GM19468 (cell line): Measurements from ENCODE around the gene ZBTB5.
"Not testable (repeated sequence)": the region's sequence is repeated elsewhere in the genome, so short reads cannot be mapped to it uniquely, and the experiment has no call there.

ENCODE experiments used
- ATAC-seq: cut with Tn5 transposase; IDR thresholded peaks from one replicate; pipeline ENCODE4 v1.9.1; 2021; ENCODE audit warnings: mild to moderate bottlenecking, moderate library complexity, moderate number of reproducible peaks; ENCODE audit not compliant: unreplicated experiment; ENCODE audit errors: extremely low read depth

Gene ZBTB5

DNA sequence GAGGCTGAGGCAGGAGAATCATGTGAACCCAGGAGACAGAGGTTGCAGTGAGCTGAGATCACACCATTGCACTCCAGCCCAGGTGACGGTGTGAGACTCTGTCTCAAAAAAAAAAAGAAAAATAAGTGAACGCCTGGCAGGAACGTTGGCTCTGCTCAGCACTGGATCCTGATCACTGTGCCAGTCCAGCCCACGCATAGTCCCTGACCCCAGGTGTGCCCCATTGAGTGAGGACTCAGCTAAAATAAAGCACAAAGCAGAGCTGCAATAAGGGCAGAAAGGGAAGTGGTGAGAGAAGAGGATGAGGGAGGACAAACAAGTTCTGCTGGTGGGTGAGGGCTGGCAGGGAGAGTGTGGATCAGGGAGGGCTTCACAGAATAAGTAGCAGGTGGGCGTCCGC is 38.4 kb downstream of the ZBTB5 start:
- ATAC-seq: no peak

- not testable (repeated sequence) for ATAC-seq
Measured at GRCh38 chr9:37426431-37426830, 38.8 kb downstream of the ZBTB5 start.

GRCh38 chr9:37425298-37425752 is 39.9 kb downstream of the ZBTB5 start:
- ATAC-seq: no peak

DNA sequence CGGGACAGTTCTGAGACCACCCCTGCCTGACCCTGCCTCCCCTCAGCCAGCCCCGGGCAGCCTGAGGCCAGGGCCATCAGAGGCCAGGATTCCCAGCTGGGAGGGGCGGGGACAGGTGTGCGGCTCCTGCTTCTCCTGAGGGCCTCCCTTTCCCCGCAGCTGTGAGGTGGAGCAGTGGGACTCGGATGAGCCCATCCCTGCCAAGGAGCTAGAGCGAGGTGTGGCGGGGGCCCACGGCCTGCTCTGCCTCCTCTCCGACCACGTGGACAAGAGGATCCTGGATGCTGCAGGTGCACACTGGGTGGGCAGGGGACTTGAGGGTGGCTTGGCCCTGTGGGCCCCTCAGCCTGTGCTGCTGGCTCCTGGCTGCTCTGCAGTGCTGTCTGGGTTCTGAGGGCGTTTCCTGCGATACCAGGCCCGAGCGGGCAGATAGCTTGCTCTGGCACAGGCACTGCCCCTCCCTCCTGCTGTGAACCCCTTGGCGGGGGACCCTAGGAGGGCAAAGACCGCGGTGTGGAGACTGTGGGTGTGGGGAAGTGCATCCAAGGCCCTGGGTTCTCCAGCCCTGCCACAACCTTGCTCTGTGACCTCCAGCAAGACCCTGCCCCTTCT is 40.5 kb downstream of the ZBTB5 start:
- ATAC-seq: no peak

- no peak for ATAC-seq
Measured at GRCh38 chr9:37424204-37424685, 41.0 kb downstream of the ZBTB5 start.

DNA sequence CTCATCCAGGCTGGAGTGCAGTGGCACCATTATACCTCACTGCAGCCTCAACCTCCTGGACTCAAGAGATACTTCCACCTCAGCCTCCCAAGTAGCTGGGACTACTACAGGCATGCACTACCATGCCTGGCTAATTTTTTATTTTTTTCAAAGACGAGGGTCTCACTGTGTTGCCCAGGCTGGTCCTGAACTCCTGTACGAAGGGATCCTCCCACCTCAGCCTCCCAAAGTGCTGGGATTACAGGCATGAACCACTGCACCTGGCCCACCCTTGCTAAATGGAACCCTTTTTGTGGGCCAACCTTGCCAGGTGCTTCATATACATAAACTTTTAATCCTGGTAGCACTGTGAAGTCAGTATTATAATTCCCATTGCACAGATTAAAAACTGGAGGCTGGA is 41.7 kb downstream of the ZBTB5 start:
- no peak for ATAC-seq

GRCh38 chr9:37422289-37423104 is 42.8 kb downstream of the ZBTB5 start, which contains the start of gene GRHPR:
Gene GRHPR (plus strand): TSS chr9:37422696. CDS start chr9:37422751, 55 bp downstream.
- ATAC-seq: peak; percentile 64

- ATAC-seq: no peak
Measured at GRCh38 chr9:37421914-37422288, 43.3 kb downstream of the ZBTB5 start.

DNA sequence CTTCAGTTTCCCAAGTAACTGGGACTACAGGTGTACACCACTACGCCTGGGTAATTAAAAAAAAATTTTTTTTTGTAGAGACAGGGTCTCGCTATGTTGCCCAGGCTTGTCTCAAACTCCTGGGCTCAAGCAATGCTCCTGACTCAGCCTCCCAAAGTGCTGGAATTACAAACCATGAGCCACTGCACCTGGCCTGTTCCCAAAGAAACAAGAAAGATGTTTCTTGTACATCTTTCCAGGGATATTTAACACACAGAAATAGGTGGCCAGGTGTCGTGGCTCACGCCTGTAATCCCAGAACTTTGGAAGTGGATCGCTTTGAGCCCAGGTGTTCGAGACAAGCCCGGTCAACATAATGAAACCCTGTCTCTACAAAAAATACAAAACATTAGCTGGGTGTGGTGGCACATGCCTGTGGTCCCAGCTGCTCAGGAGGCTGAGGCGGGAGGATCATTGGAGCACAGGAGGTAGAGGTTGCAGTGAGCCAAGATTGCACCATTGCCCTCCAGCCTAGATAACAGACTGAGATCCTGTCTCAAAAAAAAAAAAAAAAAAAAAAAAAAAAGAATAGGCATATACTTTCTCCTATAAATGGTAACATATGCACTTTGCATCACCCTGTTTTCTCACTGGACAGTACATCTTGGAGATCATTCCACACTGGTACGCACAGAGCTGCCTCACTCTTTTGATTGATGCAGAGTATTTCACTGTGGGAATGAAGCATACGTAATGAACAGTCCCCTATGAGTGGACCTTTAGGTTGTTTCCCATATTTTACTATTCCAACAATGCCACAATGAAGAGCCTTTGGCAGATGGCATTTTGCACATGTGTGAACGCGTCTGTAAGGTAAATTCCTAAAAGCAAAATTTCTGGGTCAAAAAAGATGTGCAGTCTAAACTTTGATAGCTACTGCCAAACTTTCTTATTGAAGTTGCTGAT is 44.7 kb downstream of the ZBTB5 start:
- ATAC-seq: no peak

DNA sequence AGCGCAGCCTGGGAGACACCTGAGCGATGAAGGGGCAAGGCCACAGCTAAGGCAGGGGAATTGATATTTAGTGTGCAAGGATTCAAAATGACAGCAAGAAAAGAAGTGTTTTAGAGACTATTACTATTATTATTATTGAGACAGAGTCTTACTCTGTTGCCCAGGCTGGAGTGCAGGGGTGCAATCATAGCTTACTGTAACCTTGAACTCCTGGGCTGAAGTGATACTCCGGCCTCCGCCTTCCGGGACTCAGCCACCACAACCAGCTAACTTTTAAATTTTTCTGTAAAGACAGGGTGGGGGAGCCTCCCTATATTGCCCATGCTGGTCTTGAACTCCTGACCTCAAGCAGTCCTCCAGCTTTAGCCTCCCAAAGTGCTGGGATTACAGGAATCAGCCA is 46.0 kb downstream of the ZBTB5 start:
- no peak for ATAC-seq

GRCh38 chr9:37417857-37418618 is 47.2 kb downstream of the ZBTB5 start:
- ATAC-seq: no peak

- ATAC-seq: no peak
Measured at GRCh38 chr9:37417252-37417803, 47.9 kb downstream of the ZBTB5 start.

DNA sequence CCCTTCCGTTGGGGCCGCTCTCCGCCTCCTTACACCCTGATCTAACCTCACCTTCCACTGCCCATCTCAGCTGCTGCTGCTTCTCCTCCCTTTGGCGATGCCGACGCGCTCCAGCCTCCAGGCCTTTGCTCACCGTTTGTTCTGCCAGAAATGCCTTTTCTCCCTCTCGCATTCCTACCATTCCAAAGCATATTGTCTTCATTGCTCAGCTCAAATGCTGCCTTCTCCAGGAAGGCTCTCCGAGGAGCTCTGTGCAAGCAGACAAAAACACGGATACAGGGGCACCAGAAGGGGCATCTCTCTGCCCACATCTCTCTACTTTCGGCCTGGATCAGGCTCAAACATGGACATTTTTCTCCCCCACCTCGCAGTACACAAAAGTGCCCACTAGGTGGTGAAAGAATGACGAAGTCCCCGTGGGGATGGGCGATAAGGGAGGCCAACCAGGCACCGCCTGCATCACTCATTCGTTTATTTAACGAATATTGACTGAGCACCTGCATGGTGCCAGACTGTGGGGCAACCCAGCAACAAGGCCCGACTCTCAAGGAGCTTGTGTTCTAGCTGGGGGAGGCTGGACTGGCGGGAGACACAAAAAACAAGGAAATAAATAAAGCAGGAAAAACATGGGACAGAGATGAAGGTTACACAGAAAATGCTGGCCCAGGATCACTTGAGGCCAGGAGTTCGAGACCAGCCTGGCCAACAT is 50.1 kb downstream of the ZBTB5 start:
- ATAC-seq: no peak

DNA sequence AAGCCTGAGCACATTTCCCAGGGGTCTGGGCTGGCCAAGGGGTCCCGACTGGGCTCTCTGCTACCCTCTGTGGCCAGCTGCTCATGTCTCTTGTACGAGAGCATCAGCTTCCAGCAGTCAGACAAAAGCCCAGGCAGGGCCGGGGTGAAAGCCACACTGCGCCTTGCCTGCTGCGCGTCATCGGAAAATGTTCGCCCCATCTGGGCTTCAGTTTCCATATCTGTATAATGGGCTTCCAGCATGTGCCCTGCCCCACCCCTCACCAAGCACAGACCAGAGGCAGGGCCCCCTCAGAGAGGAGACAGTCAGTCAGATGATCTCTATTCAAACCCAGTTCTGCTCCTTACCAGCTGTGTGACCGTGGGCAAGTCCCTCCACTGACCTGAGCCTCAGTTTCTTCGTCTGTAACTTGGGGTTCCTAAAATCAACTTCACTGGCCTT is 50.7 kb downstream of the ZBTB5 start:
- ATAC-seq: no peak

GRCh38 chr9:37413311-37413710 is 51.9 kb downstream of the ZBTB5 start:
- ATAC-seq: no peak

DNA sequence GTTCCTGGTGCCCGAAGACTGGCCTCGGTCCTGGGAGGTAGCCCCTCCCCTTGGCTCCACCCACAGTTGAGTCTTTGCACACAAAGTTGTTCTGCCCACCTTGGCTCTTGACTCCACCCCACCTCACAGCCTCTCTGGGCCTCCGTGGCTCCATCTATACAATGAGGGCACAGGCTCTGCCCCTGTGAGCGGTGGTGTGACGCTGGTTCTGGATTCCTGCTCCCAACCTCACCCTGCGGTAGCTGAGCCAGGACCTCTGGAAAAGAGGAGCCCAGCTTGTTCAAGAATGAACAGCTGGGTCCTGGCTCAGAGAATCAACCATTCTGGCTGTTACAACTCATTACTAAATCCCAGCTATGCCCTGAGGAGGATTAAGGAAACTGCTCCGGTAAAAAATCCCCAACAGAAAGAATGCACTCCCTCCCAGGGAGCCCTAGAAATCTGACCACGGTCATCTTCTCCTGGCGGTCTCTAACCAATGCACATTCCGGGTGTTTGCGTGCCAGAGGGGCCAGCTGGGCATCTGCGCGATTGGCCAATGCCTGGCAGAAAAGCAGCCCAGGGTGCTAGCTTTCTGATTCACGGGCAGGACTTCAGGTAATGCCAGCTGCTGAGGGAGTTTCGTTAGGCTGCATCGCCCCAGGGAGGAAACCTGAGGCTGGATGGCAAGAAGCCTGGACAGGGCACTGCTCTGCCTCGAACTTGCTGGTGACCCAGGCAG is 52.7 kb downstream of the ZBTB5 start:
- no peak for ATAC-seq

DNA sequence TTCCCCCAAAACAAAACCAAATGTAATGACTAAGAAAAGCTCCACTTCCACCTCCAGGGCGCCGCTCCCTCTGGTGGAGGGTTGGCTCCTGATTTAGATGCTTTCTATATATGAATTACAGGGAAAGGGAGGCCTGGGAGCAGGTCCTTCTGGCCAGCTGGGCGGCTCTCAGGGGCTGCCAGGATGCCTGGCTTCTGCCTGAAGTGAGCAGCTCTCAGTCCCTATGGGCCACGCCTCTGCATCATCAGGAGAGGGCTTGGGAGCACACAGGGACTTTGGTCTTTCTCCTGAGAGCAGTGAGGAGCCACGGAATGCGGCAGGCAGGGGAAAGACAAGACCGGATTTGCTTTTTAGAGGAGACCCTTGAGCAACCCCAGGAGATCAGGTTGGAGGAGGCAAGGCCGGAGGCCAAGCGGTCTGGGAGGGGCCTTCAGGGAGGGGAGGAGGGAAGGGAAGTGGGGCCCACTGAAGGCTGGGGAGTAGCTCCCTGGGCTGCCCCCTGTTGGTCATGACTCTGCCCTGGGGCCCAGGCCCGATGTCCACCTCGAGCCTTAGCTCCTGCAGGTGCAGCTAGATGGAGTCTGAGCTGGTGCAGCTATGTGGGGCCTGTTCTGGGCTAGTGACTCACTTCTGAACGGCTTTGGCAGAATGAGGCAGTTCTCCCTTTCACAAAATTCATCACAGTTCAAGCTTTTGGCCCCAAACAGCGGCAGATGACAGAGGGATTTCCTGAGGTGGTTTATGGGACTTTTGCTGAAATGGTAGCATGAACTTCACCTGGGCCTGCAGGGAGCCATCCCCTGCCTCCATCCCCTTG is 54.1 kb downstream of the ZBTB5 start:
- ATAC-seq: no peak
